Adrenal gland (tissue), 5 donors: Measurements from ENCODE around the gene ENTPD8.

Source experiments
- POLR2A ChIP-seq, 2 donors: fragments of 450-650 bp; IDR thresholded peaks; one replicate each; pipeline ENCODE4 v1.6.1; 2017; ENCODE audit warnings: antibody characterized with exemption in 2 of 2, mild to moderate bottlenecking in 2 of 2, moderate library complexity in 1 of 2
- TF ChIP-seq, protein P1 (sequence below), 6 experiments: fragments of 450-650 bp in 4 of 6; fragments of 200-600 bp in 2 of 6; sonication (generic) in 1 of 6; IDR thresholded peaks; 1 replicate in 5 of 6; 2 replicates in 1 of 6; pipeline versions ENCODE4 v1.5.1 to v1.8.0; 2016 to 2021; ENCODE audit warnings: antibody characterized with exemption in 6 of 6, mild to moderate bottlenecking in 2 of 6, moderate library complexity in 1 of 6
- donor health status: DM: no; HTN: no; CAD: no.

DNA sequence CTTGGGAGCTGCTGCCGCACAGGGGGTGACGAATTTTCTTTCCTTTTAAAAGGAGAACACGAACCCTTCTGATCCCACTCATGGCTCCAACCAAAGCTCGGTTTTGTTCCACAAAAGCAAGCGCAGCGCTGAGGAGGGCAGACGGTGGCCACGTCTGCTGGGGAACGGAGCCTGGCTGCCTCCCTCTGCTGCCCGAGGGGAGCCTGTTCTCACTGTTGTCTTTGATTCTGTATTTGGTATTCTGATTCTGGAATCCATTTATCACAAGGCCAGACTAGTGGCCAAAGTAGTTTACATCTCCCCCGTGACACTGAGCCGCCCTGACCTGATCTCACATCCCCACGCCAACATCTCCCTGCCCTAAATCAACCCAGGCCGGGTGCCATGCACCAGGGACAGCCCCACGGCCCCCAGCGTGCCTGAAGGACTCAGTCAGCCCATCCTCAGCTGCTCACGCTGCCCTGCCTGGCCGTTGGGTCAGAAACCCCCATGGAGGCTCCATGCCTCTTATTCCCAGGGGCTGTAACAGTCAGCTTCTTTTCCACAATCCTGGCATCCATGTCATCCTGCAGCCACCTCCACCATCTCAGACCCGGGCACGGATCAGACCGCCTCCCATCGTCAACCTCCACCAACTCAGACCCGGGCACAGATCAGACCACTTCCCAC, 24.7 kb upstream of the ENTPD8 start:
- TF ChIP-seq, protein P1, sequence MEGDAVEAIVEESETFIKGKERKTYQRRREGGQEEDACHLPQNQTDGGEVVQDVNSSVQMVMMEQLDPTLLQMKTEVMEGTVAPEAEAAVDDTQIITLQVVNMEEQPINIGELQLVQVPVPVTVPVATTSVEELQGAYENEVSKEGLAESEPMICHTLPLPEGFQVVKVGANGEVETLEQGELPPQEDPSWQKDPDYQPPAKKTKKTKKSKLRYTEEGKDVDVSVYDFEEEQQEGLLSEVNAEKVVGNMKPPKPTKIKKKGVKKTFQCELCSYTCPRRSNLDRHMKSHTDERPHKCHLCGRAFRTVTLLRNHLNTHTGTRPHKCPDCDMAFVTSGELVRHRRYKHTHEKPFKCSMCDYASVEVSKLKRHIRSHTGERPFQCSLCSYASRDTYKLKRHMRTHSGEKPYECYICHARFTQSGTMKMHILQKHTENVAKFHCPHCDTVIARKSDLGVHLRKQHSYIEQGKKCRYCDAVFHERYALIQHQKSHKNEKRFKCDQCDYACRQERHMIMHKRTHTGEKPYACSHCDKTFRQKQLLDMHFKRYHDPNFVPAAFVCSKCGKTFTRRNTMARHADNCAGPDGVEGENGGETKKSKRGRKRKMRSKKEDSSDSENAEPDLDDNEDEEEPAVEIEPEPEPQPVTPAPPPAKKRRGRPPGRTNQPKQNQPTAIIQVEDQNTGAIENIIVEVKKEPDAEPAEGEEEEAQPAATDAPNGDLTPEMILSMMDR (IDR thresholded peaks at IDR 0.05), result no peak
- peak in 1 of 2 donors; percentile 47 for TF ChIP-seq POLR2A (IDR thresholded peaks at IDR 0.05)
